NB4 (cell line): ENCODE results near the gene FADD.

Source experiments
- DNase-seq: peaks from one replicate; pipeline ENCODE4 v3.0.0; 2010; ENCODE audit warnings: low read depth
- H3K4me3 ChIP-seq: one replicate; pipeline ENCODE4 v1.5.1; 2011; ENCODE audit warnings: mild to moderate bottlenecking, low read depth, low read length, moderate library complexity
- MAX ChIP-seq: IDR thresholded peaks from 2 replicates; pipeline ENCODE4 v1.6.1; 2011; ENCODE audit warnings: low read depth, low read length
- MYC ChIP-seq: IDR thresholded peaks from 2 replicates; pipeline ENCODE4 v1.6.1; 2011; ENCODE audit warnings: low read depth, low read length
- POLR2A ChIP-seq: IDR thresholded peaks from 2 replicates; pipeline ENCODE4 v1.6.1; 2011; ENCODE audit warnings: mild to moderate bottlenecking; ENCODE audit not compliant: insufficient read length; ENCODE audit errors: extremely low read depth
- TF ChIP-seq, protein P1 (sequence below): IDR thresholded peaks from one replicate; pipeline ENCODE4 v1.5.1; 2012; ENCODE audit warnings: low read depth, low read length

FADD gene

GRCh38 chr11:70255477-70256116 lies 52.5 kb downstream of the FADD start:
- no peak for DNase-seq
- no peak overlapping the region for H3K4me3 ChIP-seq
- no peak for TF ChIP-seq MAX
- TF ChIP-seq MYC: no peak
- no peak for TF ChIP-seq POLR2A
- TF ChIP-seq, protein P1, sequence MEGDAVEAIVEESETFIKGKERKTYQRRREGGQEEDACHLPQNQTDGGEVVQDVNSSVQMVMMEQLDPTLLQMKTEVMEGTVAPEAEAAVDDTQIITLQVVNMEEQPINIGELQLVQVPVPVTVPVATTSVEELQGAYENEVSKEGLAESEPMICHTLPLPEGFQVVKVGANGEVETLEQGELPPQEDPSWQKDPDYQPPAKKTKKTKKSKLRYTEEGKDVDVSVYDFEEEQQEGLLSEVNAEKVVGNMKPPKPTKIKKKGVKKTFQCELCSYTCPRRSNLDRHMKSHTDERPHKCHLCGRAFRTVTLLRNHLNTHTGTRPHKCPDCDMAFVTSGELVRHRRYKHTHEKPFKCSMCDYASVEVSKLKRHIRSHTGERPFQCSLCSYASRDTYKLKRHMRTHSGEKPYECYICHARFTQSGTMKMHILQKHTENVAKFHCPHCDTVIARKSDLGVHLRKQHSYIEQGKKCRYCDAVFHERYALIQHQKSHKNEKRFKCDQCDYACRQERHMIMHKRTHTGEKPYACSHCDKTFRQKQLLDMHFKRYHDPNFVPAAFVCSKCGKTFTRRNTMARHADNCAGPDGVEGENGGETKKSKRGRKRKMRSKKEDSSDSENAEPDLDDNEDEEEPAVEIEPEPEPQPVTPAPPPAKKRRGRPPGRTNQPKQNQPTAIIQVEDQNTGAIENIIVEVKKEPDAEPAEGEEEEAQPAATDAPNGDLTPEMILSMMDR: no peak
